Esophagus squamous epithelium (tissue), 5 donors: ENCODE measurements around the gene CALY. TPM values are rescaled to one million over a fixed set of nuclear protein-coding genes. Genes with fewer than 3 reads are reported as not detected.
A peak's percentile ranks its signal among the peaks of the same experiment; 100 is the strongest.

ENCODE experiments used
- DNase-seq: peaks from one replicate; lab custom pipeline; 2025; lab: John Stamatoyannopoulos, UW
- H3K27ac ChIP-seq, 4 donors: fragments of 200-600 bp; sonication (generic); one replicate each; pipeline ENCODE4 v1.5.1; 2016 to 2019; ENCODE audit warnings: mild to moderate bottlenecking in 1 of 4
- H3K27me3 ChIP-seq, 4 donors: fragments of 200-600 bp; sonication (generic); 1 replicate in 3 of 4; 2 replicates in 1 of 4; pipeline versions ENCODE4 v1.5.1 to v1.6.0; 2017 to 2021; ENCODE audit warnings: antibody characterized with exemption in 1 of 4
- H3K36me3 ChIP-seq, 3 donors: fragments of 200-600 bp; sonication (generic); one replicate each; pipeline ENCODE4 v1.5.1; 2016 to 2019
- H3K4me1 ChIP-seq, 3 donors: fragments of 200-600 bp; sonication (generic); one replicate each; pipeline ENCODE4 v1.5.1; 2017 to 2019
- H3K4me3 ChIP-seq, 4 donors: fragments of 200-600 bp; sonication (generic); 1 replicate in 3 of 4; 2 replicates in 1 of 4; pipeline ENCODE4 v1.5.1; 2016 to 2019; ENCODE audit warnings: mild to moderate bottlenecking in 2 of 4, moderate library complexity in 1 of 4
- H3K9me3 ChIP-seq, 3 donors: fragments of 200-600 bp; sonication (generic); one replicate each; pipeline ENCODE4 v1.5.1; 2016 to 2019
- POLR2A ChIP-seq, 4 donors: fragments of 450-650 bp; IDR thresholded peaks; one replicate each; pipeline ENCODE4 v1.6.1; 2017; ENCODE audit warnings: antibody characterized with exemption in 4 of 4, mild to moderate bottlenecking in 4 of 4, moderate library complexity in 3 of 4
- WGBS, 2 donors: methylation state at CpG; one replicate each; pipeline ENCODE4 v1.1.5; 2018; 5-methylcytosine and 5-hydroxymethylcytosine counted together
- intact Hi-C: fragments of 100-400 bp; cut with DNase I; formaldehyde crosslinking; loops from one replicate; pipeline ENCODE4 v1.15.0; 2022
- total RNA-seq, 4 donors: library from RNA; depleted of rRNA; stranded (reverse); fragments of >200 nt; gene quantifications; one replicate each; pipeline ENCODE4 v1.1.0, GENCODE V29; 2016
- TF ChIP-seq, protein P1 (sequence below), 6 experiments: fragments of 450-650 bp in 4 of 6; fragments of 200-600 bp in 2 of 6; sonication (generic) in 2 of 6; IDR thresholded peaks; one replicate each; pipeline ENCODE4 v1.5.1; 2016 to 2019; ENCODE audit warnings: antibody characterized with exemption in 6 of 6, mild to moderate bottlenecking in 4 of 6, moderate library complexity in 4 of 6
- donor health status: DM: yes; HTN: yes; CAD: no.

CALY gene
- total RNA-seq, 4 donors from 2014 or later: not detected

DNA sequence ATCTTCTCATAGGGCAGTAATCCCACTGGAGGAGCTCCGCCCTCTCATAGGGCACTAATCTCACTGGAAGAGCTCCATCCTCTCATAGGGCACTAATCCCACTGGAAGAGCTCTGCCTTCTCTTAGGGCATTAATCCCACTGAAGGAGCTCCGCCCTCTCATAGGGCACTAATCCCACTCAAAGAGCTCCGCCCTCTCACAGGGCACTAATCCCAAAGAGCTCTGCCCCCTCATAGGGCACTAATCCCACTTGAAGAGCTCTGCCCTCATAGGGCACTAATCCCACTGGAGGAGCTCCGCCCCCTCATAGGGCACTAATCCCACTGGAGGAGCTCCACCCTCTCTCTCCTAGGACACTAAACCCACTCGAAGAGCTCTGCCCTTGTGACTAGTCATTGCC, 24.5 kb upstream of the CALY start:
- H3K27me3 ChIP-seq: peaks cover 0 to 14% (median 0%) of the 10 kb centered on the region in 4 donors
- H3K9me3 ChIP-seq: peaks cover 0 to 5% (median 0%) of the 10 kb centered on the region in 3 donors
- H3K4me1 ChIP-seq: peaks cover 10 to 56% (median 17%) of the 10 kb centered on the region in 3 donors
- H3K36me3 ChIP-seq: peaks cover 3 to 50% (median 8%) of the 10 kb centered on the region in 3 donors
- H3K4me3 ChIP-seq: no peak overlapping the region
- intact Hi-C loops: no loop called here
- WGBS, 2 donors: 58 to 100% methylated on average over 2 to 5 of the region's 5 CpGs
- TF ChIP-seq POLR2A (IDR thresholded peaks at IDR 0.05): no peak
- TF ChIP-seq, protein P1, sequence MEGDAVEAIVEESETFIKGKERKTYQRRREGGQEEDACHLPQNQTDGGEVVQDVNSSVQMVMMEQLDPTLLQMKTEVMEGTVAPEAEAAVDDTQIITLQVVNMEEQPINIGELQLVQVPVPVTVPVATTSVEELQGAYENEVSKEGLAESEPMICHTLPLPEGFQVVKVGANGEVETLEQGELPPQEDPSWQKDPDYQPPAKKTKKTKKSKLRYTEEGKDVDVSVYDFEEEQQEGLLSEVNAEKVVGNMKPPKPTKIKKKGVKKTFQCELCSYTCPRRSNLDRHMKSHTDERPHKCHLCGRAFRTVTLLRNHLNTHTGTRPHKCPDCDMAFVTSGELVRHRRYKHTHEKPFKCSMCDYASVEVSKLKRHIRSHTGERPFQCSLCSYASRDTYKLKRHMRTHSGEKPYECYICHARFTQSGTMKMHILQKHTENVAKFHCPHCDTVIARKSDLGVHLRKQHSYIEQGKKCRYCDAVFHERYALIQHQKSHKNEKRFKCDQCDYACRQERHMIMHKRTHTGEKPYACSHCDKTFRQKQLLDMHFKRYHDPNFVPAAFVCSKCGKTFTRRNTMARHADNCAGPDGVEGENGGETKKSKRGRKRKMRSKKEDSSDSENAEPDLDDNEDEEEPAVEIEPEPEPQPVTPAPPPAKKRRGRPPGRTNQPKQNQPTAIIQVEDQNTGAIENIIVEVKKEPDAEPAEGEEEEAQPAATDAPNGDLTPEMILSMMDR (IDR thresholded peaks at IDR 0.05): no peak
- DNase-seq: no peak
- no peak overlapping the region for H3K27ac ChIP-seq

DNA sequence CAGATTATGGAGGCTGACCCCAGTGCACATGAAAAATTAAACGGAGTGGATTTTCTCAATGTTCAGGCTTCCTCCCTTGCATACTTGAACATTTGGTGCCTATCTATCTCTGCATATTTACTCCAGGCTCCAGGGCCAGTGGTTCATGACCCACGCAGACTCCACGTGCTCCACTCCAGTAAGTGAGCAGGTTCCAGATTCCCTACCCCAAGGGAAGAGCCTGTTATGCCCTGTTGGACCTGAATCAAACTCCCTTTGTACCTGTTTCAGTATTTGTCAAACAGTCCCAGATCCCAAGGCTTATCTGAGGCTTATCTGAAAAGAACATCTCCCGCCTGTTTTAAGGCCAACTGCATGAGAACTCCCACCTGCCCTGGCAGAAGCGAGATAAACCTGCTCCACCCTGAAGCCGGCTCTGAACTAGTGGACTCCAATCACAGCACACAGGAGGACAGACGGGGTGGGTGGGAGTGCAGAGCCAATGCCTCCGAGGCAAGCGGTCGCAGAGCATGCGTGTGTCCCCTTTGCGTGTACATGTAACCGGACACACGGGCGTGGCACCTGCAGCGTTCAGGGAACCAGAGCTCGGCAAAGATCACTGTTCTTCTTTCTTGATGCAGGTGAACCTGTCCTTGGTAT, 23.4 kb upstream of the CALY start:
- TF ChIP-seq POLR2A (IDR thresholded peaks at IDR 0.05): no peak
- TF ChIP-seq, protein P1 (IDR thresholded peaks at IDR 0.05): no peak

DNA sequence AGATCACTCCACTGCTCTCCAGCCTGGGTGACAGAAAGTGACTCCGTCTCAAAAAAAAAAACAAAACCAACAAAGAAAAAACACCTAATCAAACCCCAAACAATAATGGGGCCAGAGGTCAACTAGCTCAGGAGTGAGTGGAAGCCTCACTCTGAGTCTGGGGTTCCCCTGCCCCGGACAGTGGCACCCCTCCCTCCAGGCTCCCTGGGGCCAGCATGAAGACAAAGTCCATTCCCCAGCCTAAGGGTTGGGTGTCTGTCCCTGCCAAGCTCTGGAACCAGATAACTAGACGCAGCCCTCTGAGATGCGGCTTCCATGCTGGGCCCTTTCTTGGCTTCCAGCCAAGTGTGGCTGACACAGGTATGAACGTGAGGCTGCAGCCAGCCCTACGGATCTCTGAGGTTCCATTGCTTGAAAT, 22.9 kb upstream of the CALY start:
- 44 to 49% methylated on average over 2 to 5 of the region's 6 CpGs for WGBS, 2 donors
- Histone ChIP-seq H3K9me3 (peaks cover 0 to 5% (median 0%) of the 10 kb centered on the region in 3 donors), H3K27ac (no peak overlapping the region), H3K36me3 (peaks cover 0 to 34% (median 0%) of the 10 kb centered on the region in 3 donors), H3K4me1 (peaks cover 10 to 46% (median 13%) of the 10 kb centered on the region in 3 donors), H3K27me3 (peaks cover 0 to 14% (median 0%) of the 10 kb centered on the region in 4 donors), H3K4me3 (no peak overlapping the region)
- TF ChIP-seq, protein P1 (IDR thresholded peaks at IDR 0.05): no peak
- no peak for TF ChIP-seq POLR2A (IDR thresholded peaks at IDR 0.05)
- DNase-seq: no peak
- intact Hi-C loops: no loop called here

More for the DNA sequence above, 23.4 kb upstream of the CALY start:
- H3K27ac ChIP-seq: no peak overlapping the region
- peaks cover 0 to 5% (median 0%) of the 10 kb centered on the region in 3 donors for H3K9me3 ChIP-seq
- peaks cover 0 to 14% (median 0%) of the 10 kb centered on the region in 4 donors for H3K27me3 ChIP-seq
- intact Hi-C loops: no loop called here
- H3K36me3 ChIP-seq: peaks cover 0 to 39% (median 0%) of the 10 kb centered on the region in 3 donors
- 52 to 60% methylated on average over 9 to 13 of the region's 17 CpGs for WGBS, 2 donors
- DNase-seq: no peak
- H3K4me1 ChIP-seq: peaks cover 10 to 51% (median 14%) of the 10 kb centered on the region in 3 donors
- no peak overlapping the region for H3K4me3 ChIP-seq

DNA sequence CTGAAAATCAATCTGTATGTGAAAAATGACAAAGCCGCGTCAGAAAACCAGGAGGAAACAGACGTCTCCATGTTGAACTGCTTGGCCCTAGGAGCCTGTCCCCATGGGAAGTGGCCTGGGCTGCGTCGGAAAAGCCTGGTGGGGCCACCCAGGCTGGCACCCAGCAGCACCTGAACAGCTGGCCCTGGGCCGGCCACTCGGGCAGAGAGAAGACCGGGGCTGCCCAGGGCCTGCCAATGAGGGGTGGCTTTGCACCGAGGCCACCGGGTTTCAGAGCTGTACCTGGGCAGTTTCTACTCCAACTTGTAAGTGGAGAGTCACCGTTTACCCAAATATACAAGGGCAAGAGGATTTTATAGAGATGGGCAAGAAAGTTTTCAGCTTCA, 22.2 kb upstream of the CALY start:
- Histone ChIP-seq H3K4me3 (no peak overlapping the region), H3K4me1 (peaks cover 10 to 39% (median 13%) of the 10 kb centered on the region in 3 donors), H3K27ac (peak overlapping the region in 2 of 4 donors; percentile 31 to 75), H3K27me3 (peaks cover 0 to 14% (median 0%) of the 10 kb centered on the region in 4 donors), H3K36me3 (peaks cover 0 to 27% (median 0%) of the 10 kb centered on the region in 3 donors), H3K9me3 (peaks cover 0 to 5% (median 0%) of the 10 kb centered on the region in 3 donors)
- intact Hi-C loops: no loop called here
- DNase-seq: no peak
- TF ChIP-seq, protein P1 (IDR thresholded peaks at IDR 0.05): no peak
- no peak for TF ChIP-seq POLR2A (IDR thresholded peaks at IDR 0.05)
- WGBS, 2 donors: 57 to 100% methylated on average over 1 to 2 of the region's 11 CpGs
